HUES48 (cell line): Measurements from ENCODE around the gene ZZZ3.
"Not testable (repeated sequence)": the region's sequence is repeated elsewhere in the genome, so short reads cannot be mapped to it uniquely, and the experiment has no call there.

Experiments
- H3K27ac ChIP-seq: one replicate; pipeline ENCODE4 v1.7.0; 2013; ENCODE audit warnings: low read depth, low read length, inconsistent platforms
- H3K27me3 ChIP-seq: 2 replicates; pipeline ENCODE4 v1.6.1; 2013; ENCODE audit warnings: mild to moderate bottlenecking, low read length; ENCODE audit not compliant: control insufficient read depth, insufficient read depth
- H3K36me3 ChIP-seq: 2 replicates; pipeline ENCODE4 v1.6.1; 2013; ENCODE audit warnings: low read length; ENCODE audit not compliant: control insufficient read depth, insufficient read depth
- H3K4me1 ChIP-seq: 2 replicates; pipeline ENCODE4 v1.6.1; 2013; ENCODE audit warnings: mild to moderate bottlenecking, low read length; ENCODE audit not compliant: control insufficient read depth, insufficient read depth
- H3K4me3 ChIP-seq: 2 replicates; pipeline ENCODE4 v1.5.1; 2013; ENCODE audit warnings: mild to moderate bottlenecking, low read depth, low read length
- H3K9ac ChIP-seq: 2 replicates; pipeline ENCODE4 v1.6.1; 2013; ENCODE audit warnings: mild to moderate bottlenecking, low read depth, low read length, moderate library complexity
- H3K9me3 ChIP-seq: 2 replicates; pipeline ENCODE4 v1.6.1; 2013; ENCODE audit warnings: low read length; ENCODE audit not compliant: control insufficient read depth, insufficient read depth

The ZZZ3 gene

DNA sequence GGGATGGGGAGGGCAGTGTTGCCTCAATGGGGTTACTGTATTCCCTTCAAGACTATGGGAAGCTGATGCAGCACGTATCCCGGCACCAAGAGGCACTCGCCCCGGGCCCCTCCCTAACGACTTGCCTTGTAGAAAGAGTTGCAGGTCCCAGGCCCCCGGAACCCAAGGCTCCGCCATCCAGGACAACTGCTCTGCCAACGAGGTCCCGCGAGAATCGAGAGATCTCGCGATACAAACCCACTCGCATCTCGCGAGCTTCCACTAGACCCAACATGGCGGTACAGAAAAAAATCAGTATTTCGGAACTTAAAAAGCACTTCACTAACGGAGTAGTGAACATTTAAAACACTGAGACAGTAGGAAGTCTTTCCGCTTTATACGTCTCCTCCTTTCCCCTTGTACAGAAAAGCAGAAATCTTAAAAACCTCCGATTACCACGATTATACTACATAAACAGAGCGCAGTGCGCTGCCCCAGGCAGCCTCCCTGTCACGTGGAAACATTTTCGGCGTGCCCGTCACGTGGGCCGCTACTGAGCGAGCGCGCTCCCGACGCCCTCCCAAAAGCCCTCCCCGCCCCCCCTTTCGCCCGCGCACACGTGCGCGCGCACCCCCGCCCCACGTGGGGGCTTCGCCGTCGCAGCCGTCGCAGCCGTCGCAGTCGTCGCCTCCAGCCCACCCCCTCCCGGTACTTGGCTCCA lies at the start of gene ZZZ3:
TSS of gene ZZZ3 (minus strand) at position 199 of the 700 bp plus-strand sequence. CDS start 49,304 bp downstream, outside the sequence.
- Histone ChIP-seq H3K36me3 (no peaks in the 10 kb centered on the region), H3K9me3 (no peaks in the 10 kb centered on the region), H3K9ac (peak within 1 kb of the TSS; percentile 100)

DNA sequence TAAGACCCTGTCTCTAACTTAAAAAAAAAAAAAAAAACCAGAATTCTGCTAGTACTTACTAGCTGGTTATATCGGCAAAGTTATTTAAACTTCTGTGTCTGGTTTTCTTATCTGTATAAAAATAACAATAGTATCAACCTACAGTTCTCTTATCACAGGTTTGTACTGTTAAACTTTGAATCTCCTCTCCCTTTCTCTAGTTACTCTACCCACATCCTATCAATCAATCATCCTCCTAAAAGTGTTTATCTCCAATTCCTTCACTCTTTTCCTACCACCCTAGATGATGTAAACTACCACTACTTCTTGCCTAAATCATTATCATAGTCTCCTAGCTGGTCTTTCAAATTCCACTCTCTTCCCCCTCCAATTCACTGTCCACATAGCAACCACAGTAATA lies 49.6 kb upstream of the ZZZ3 start:
- Histone ChIP-seq H3K9me3 (no peaks in the 10 kb centered on the region), H3K9ac (no peak overlapping the region), H3K27ac (no peak overlapping the region), H3K27me3 (no peaks in the 10 kb centered on the region), H3K36me3 (peaks cover 35% of the 10 kb centered on the region), H3K4me1 (no peaks in the 10 kb centered on the region), H3K4me3 (no peak overlapping the region)

More for the DNA sequence above, at the start of gene ZZZ3:
- H3K4me1 ChIP-seq = peaks cover 6% of the 10 kb centered on the region; the same call in 1 of the 2 replicates
- peak within 1 kb of the TSS; percentile 100 for H3K4me3 ChIP-seq
- peak within 1 kb of the TSS; percentile 100 for H3K27ac ChIP-seq
- H3K27me3 ChIP-seq = no peaks in the 10 kb centered on the region

DNA sequence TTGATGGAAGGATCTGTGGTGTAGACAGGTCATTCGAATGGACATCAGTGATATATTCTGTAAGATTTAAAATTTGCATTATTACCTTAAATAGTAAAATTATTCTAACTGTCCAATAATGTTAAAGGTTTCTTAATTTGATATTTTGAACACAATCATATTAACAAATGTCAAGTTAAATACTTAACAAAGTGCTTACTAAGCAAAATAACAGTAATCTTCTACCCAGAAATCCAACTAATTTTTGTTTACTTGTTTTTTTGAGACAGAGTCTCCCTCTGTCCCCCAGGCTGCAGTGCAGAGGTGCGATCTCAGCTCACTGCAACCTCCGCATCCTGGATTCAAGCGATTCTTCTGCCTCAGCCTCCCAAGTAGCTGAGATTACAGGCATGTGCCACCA lies 43.2 kb upstream of the ZZZ3 start:
- no peaks in the 10 kb centered on the region for H3K27me3 ChIP-seq

DNA sequence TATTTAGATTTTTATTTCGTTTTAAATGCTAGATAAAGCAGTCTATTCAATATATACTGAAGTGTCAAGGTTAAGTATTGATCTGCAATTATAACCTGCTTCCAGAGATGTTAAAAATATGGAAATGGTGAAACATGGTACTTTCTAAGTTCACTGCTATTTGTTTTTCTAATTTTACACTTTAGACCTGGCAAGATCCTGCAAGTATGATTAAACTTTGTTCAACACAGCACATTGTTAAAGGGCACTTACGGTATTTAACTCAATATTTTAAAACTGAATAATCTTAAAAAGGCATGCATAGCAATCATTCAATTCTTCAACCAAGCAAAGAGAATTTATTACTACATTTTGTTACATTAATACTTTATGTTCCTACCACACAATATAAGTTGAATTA lies 35.7 kb upstream of the ZZZ3 start:
- no peaks in the 10 kb centered on the region for H3K9me3 ChIP-seq
- peaks cover 69% of the 10 kb centered on the region for H3K36me3 ChIP-seq
- H3K4me1 ChIP-seq = no peaks in the 10 kb centered on the region
- H3K27me3 ChIP-seq = no peaks in the 10 kb centered on the region
- H3K27ac ChIP-seq = no peak overlapping the region
- H3K9ac ChIP-seq = no peak overlapping the region
- H3K4me3 ChIP-seq = no peak overlapping the region

More for the DNA sequence above, 43.2 kb upstream of the ZZZ3 start:
- no peak overlapping the region for H3K9ac ChIP-seq
- no peak overlapping the region for H3K27ac ChIP-seq
- H3K9me3 ChIP-seq = no peaks in the 10 kb centered on the region
- no peaks in the 10 kb centered on the region for H3K4me1 ChIP-seq
- H3K4me3 ChIP-seq = no peak overlapping the region
- peaks cover 81% of the 10 kb centered on the region for H3K36me3 ChIP-seq

DNA sequence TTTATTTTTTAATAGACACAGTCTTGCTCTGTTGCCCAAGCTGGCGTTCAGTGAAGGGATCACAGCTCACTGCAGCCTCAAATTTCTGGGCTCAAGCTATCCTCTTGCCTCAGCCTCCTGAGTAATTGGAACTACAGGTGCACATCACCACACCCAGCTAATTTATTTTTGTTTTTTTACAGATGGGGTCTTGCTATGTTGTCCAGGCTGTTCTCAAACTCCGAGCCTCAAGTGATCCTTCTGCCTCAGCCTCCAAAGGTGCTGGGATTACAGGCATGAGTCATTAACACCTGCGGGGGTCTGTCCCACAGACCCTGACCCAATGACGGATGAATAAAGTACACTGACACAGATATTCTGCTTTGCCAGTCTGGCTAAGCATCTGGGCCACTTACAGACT lies 33.6 kb upstream of the ZZZ3 start:
- no peak overlapping the region for H3K27ac ChIP-seq
- no peaks in the 10 kb centered on the region for H3K4me1 ChIP-seq
- H3K9ac ChIP-seq = no peak overlapping the region
- no peaks in the 10 kb centered on the region for H3K27me3 ChIP-seq
- no peaks in the 10 kb centered on the region for H3K9me3 ChIP-seq
- no peak overlapping the region for H3K4me3 ChIP-seq
- H3K36me3 ChIP-seq = peaks cover 69% of the 10 kb centered on the region

DNA sequence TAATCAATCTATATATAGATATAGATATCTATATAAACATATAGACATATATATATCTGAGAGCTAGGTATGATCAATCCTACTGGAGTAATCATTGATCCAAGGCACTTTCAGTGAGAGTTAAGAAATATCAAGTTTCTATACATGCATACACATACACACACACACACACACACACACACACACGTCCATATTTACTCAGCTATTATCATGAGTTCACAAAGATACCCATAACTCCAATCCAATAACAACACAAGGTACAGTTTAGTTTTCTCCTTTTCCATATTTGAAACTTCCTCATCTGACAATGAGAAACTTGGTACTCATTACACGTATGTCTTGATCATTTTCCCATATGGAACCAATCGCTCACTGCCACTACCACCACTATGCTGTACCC lies 27.3 kb upstream of the ZZZ3 start:
- Histone ChIP-seq H3K36me3 (peaks cover 58% of the 10 kb centered on the region), H3K9ac (no peak overlapping the region), H3K27ac (no peak overlapping the region), H3K9me3 (no peaks in the 10 kb centered on the region), H3K27me3 (no peaks in the 10 kb centered on the region), H3K4me3 (no peak overlapping the region), H3K4me1 (no peaks in the 10 kb centered on the region)

DNA sequence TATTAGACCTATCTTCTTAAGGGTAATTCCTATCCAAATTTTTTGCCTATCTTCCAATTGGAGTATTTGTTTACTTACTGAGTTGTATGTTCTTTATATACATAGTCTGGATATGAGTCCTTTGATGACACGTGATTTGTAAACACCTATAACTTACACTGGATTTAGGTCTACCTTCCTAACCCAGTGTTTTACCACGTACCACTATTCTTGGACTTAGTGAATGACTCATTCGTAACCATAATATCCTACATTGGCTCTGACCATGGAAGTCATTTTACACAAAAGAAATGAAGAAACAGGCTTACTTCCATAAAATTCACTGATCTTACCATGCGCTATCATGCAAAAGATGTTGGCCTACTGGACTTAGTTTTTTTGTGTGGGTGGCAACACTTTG lies 23.9 kb upstream of the ZZZ3 start:
- Histone ChIP-seq H3K27me3 (no peaks in the 10 kb centered on the region), H3K9me3 (no peaks in the 10 kb centered on the region), H3K4me1 (no peaks in the 10 kb centered on the region), H3K4me3 (no peak overlapping the region), H3K9ac (no peak overlapping the region), H3K36me3 (peaks cover 28% of the 10 kb centered on the region), H3K27ac (no peak overlapping the region)

DNA sequence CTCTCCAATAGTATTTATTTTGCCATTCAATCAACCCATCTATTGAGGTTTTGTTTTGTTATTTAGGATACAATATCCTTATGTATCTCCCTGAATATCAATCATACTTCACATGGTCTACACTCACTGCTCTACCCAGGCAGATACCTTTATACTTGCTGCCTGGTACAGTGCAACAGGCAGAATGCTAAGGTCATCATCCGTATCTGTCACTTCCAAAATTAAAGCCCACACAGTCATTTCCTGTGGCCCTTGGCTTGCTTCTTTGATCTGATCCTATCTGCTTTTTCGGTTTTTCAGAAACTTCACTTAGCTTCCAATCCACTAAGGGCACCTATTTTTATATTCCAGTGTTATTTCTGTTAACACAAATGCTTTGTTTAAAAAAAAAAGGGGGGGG lies 22.3 kb upstream of the ZZZ3 start:
- Histone ChIP-seq H3K36me3 (peaks cover 13% of the 10 kb centered on the region), H3K27me3 (no peaks in the 10 kb centered on the region), H3K4me3 (no peak overlapping the region), H3K27ac (no peak overlapping the region), H3K4me1 (no peaks in the 10 kb centered on the region), H3K9ac (no peak overlapping the region), H3K9me3 (no peaks in the 10 kb centered on the region)

DNA sequence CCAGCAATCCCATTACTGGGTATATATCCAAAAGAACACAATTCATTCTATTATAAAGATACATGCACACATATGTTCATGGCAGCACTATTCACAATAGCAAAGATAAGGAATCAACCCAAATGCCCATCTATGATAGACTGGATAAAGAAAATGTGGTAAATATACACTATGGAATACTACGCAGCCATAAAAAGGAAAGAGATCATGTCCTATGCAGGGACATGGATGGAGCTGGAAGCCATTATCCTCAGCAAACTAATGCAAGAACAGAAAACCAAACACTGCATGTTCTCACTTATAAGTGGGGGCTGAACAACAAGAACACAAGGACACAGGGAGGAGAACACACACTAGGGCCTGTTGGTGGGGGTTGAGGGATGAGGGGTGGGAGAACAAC lies 17.2 kb upstream of the ZZZ3 start:
- not testable (repeated sequence) for H3K9ac ChIP-seq, H3K4me1 ChIP-seq, H3K27ac ChIP-seq, H3K27me3 ChIP-seq, H3K4me3 ChIP-seq, H3K9me3 ChIP-seq, H3K36me3 ChIP-seq

DNA sequence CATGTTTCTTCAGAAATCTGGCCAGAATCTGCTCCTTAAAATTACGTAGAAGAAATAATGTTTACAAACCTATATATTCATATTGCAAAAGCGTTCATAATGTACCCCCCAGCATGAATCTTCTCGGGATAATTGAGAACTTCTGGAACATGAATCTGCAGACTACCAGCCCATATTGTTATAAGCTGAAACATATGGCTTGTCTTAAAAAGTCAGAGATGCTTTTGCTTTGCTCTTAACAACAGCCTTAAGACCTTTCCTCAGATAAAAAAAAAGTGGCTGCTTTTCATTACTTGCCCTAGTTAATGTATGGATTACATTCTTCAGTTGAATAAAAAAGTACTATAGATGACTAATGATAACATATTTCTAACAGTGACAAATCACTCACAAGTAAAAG lies 15.0 kb upstream of the ZZZ3 start:
- no peaks in the 10 kb centered on the region for H3K4me1 ChIP-seq
- no peaks in the 10 kb centered on the region for H3K36me3 ChIP-seq
- H3K4me3 ChIP-seq = no peak overlapping the region
- H3K27me3 ChIP-seq = no peaks in the 10 kb centered on the region
- no peak overlapping the region for H3K27ac ChIP-seq
- no peak overlapping the region for H3K9ac ChIP-seq
- no peaks in the 10 kb centered on the region for H3K9me3 ChIP-seq

DNA sequence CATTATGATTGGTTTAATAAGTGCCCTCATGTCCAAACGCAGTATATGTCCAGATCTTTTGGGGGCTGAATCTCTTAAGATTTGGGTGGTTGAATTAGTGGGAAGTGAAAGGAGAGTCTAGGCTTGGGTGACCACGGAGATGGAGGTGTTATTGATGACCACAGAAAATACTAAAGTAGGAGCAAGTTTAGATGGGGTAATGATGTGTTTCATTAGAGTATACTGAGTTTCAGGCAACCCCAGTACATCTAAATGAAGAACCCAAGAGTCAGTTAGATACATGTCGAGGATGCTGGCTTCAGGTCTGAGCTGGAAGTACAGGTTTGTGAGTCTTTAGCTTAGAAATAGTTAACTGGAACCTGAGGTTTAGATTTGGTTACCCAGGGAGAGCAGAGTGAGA lies 6.5 kb upstream of the ZZZ3 start:
- Histone ChIP-seq H3K4me1 (peaks cover 6% of the 10 kb centered on the region; the same call in 1 of the 2 replicates), H3K9ac (no peak overlapping the region), H3K27me3 (no peaks in the 10 kb centered on the region), H3K36me3 (no peaks in the 10 kb centered on the region), H3K27ac (no peak overlapping the region), H3K9me3 (no peaks in the 10 kb centered on the region), H3K4me3 (no peak overlapping the region)
